ENCODE measurements around the gene RBM4B. TPM values are rescaled to one million over a fixed set of nuclear protein-coding genes. Genes with fewer than 3 reads are reported as not detected.

RBM4B gene
- total RNA-seq, 1 donor from 2014 or later, result 30.2 TPM

DNA sequence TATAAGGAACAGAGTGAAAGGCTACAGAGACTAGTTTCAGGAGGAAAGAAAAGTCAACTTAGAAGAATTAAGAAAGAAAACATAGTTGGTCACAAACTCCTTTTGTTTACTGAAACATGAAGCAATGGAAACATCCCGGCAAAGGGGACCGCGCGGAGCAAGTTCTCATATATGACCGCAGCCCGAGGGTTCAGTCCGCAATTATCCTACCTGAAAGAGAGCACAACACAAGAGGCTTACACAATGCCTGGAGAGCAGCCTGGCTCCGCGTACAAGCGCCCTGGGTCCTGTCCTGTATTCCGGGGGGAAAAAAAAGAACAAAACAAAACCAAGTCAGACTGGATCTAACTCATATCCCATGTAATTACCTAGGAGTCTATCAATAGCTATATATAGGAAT is 12.3 kb downstream of the RBM4B start:
- H3K4me3 Mint-ChIP-seq, result no peak overlapping the region
- TF ChIP-seq EZH2phosphoT487 (IDR thresholded peaks at IDR 0.05), result no peak
- TF ChIP-seq, protein P1, sequence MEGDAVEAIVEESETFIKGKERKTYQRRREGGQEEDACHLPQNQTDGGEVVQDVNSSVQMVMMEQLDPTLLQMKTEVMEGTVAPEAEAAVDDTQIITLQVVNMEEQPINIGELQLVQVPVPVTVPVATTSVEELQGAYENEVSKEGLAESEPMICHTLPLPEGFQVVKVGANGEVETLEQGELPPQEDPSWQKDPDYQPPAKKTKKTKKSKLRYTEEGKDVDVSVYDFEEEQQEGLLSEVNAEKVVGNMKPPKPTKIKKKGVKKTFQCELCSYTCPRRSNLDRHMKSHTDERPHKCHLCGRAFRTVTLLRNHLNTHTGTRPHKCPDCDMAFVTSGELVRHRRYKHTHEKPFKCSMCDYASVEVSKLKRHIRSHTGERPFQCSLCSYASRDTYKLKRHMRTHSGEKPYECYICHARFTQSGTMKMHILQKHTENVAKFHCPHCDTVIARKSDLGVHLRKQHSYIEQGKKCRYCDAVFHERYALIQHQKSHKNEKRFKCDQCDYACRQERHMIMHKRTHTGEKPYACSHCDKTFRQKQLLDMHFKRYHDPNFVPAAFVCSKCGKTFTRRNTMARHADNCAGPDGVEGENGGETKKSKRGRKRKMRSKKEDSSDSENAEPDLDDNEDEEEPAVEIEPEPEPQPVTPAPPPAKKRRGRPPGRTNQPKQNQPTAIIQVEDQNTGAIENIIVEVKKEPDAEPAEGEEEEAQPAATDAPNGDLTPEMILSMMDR (IDR thresholded peaks at IDR 0.05), result no peak
- H3K79me2 ChIP-seq (ENCODE audit: low read depth), result peaks cover 99% of the 10 kb centered on the region
- H3K4me1 Mint-ChIP-seq, result no peaks in the 10 kb centered on the region
- H3K27me3 ChIP-seq, result no peaks in the 10 kb centered on the region
- H3K4me3 ChIP-seq, result no peak overlapping the region
- H3K27ac ChIP-seq, result peak overlapping the region; percentile 29
- H3K4me1 ChIP-seq, result no peaks in the 10 kb centered on the region
- no peak overlapping the region for H3K9ac ChIP-seq
- H3F3A ChIP-seq (ENCODE audit: low read depth), result peaks cover 59% of the 10 kb centered on the region
- DNase-seq (ENCODE audit: low spot score), result no peak
- peaks cover 5% of the 10 kb centered on the region for H3K36me3 ChIP-seq
- H4K20me1 ChIP-seq (ENCODE audit: low read depth), result peaks cover 93% of the 10 kb centered on the region
- H3K36me3 Mint-ChIP-seq, result peaks cover 39% of the 10 kb centered on the region
- H3K9me3 ChIP-seq (ENCODE audit: low read depth), result no peaks in the 10 kb centered on the region
- H3K4me2 ChIP-seq, result no peak overlapping the region
- no peak overlapping the region for H2AFZ ChIP-seq (replicated peaks)
- H3K27ac Mint-ChIP-seq, result no peak overlapping the region
- H3K9me3 Mint-ChIP-seq, result no peaks in the 10 kb centered on the region
- no peaks in the 10 kb centered on the region for H3K27me3 Mint-ChIP-seq (ENCODE audit: insufficient read depth, low read depth)

DNA sequence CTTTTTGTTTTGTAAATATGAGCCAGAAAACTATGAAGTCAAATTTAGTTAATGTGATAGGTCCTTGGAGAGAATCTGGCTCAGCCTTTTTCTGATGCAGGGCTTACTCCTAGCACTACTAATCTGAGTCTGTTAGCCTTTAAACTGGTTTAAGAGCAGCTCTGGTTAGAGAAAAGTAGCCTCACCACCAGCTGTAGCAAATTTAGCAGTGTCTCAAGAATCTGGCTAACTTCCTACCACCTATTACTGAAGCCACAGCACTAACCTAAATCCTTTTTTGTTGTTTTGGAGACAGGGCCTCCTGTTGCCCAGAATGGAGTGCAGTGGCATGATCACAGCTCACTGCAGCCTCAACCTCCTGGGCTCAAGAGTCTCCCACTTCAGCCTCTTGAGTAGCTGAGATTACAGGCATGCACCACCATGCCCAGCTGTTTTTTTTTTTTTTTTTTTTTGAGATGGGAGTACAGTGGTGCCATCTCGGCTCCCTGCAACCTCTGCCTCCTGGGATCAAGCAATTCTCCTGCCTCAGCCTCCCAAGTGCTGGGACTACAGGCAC is 13.9 kb downstream of the RBM4B start:
- peak overlapping the region; percentile 31 for H3K27ac ChIP-seq
- no peak overlapping the region for H3K4me2 ChIP-seq
- Mint-ChIP-seq H3K27me3 (ENCODE audit: insufficient read depth, low read depth) (no peaks in the 10 kb centered on the region), H3K4me1 (no peaks in the 10 kb centered on the region), H3K4me3 (no peak overlapping the region), H3K36me3 (peaks cover 33% of the 10 kb centered on the region), H3K9me3 (no peaks in the 10 kb centered on the region), H3K27ac (no peak overlapping the region)
- no peak overlapping the region for H3K4me3 ChIP-seq
- peaks cover 5% of the 10 kb centered on the region for H3K36me3 ChIP-seq
- DNase-seq (ENCODE audit: low spot score), result no peak
- no peaks in the 10 kb centered on the region for H3K9me3 ChIP-seq (ENCODE audit: low read depth)
- H3K27me3 ChIP-seq, result no peaks in the 10 kb centered on the region
- no peaks in the 10 kb centered on the region for H3K4me1 ChIP-seq
- TF ChIP-seq EZH2 (IDR thresholded peaks at IDR 0.05), result no peak
- TF ChIP-seq, protein P1 (IDR thresholded peaks at IDR 0.05), result no peak
- no peak for TF ChIP-seq EZH2phosphoT487 (IDR thresholded peaks at IDR 0.05)
- peaks cover 91% of the 10 kb centered on the region for H4K20me1 ChIP-seq (ENCODE audit: low read depth)
- H2AFZ ChIP-seq (replicated peaks), result no peak overlapping the region
- H3F3A ChIP-seq (ENCODE audit: low read depth), result peaks cover 56% of the 10 kb centered on the region
- H3K9ac ChIP-seq, result no peak overlapping the region
- H3K79me2 ChIP-seq (ENCODE audit: low read depth), result peaks cover 98% of the 10 kb centered on the region

DNA sequence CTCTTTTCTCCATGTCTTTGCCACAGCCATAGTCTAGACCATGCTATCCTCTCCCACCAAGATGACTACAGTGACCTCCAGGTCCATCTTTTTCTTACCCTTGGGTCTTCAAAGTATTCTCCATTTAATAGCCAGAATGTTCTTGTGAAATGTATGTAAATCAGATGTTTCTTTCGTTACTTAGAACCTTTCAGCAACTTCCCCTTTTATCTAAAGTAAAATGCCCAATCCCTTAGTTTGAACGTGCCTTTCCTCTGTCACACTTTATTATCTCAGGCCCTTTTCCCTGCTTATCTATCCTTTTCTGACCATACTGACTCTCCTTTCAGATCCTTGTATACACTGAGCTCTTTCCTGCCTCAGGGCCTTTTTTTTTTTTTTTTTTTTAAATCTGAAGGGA is 17.9 kb downstream of the RBM4B start:
- H3K9ac ChIP-seq, result no peak overlapping the region
- no peaks in the 10 kb centered on the region for H3K27me3 ChIP-seq
- H3K36me3 Mint-ChIP-seq, result peaks cover 19% of the 10 kb centered on the region
- no peaks in the 10 kb centered on the region for H3K9me3 Mint-ChIP-seq
- H3K79me2 ChIP-seq (ENCODE audit: low read depth), result peaks cover 98% of the 10 kb centered on the region
- TF ChIP-seq EZH2 (IDR thresholded peaks at IDR 0.05), result no peak
- TF ChIP-seq EZH2phosphoT487 (IDR thresholded peaks at IDR 0.05), result no peak
- TF ChIP-seq, protein P1 (IDR thresholded peaks at IDR 0.05), result no peak
- no peak overlapping the region for H3K4me2 ChIP-seq
- H3F3A ChIP-seq (ENCODE audit: low read depth), result peaks cover 25% of the 10 kb centered on the region
- peaks cover 4% of the 10 kb centered on the region for H3K36me3 ChIP-seq
- H2AFZ ChIP-seq (replicated peaks), result no peak overlapping the region
- no peaks in the 10 kb centered on the region for H3K4me1 Mint-ChIP-seq
- H3K4me1 ChIP-seq, result no peaks in the 10 kb centered on the region
- H4K20me1 ChIP-seq (ENCODE audit: low read depth), result peaks cover 81% of the 10 kb centered on the region
- no peak overlapping the region for H3K4me3 Mint-ChIP-seq
- peak overlapping the region; percentile 7 for H3K27ac ChIP-seq
- no peak overlapping the region for H3K4me3 ChIP-seq
- no peak for DNase-seq (ENCODE audit: low spot score)
- H3K9me3 ChIP-seq (ENCODE audit: low read depth), result no peaks in the 10 kb centered on the region
- no peak overlapping the region for H3K27ac Mint-ChIP-seq
- H3K27me3 Mint-ChIP-seq (ENCODE audit: insufficient read depth, low read depth), result no peaks in the 10 kb centered on the region

All from neural progenitor cell (in vitro differentiated cells).